Mesenchymal stem cell (in vitro differentiated cells and primary cell): ENCODE measurements around the gene ACTN4.

Experiments used
- DNase-seq: peaks from one replicate; pipeline ENCODE4 v3.0.0-alpha.2; 2013
- H2AFZ ChIP-seq: one replicate; pipeline ENCODE4 v1.6.1; 2013; ENCODE audit warnings: low read depth, mild to moderate bottlenecking, control low read depth, inconsistent platforms, low read length, moderate library complexity
- H2AK5ac ChIP-seq: 2 replicates; pipeline ENCODE4 v1.6.1; 2013; ENCODE audit warnings: low read length, moderate library complexity, mild to moderate bottlenecking, inconsistent platforms; ENCODE audit not compliant: severe bottlenecking
- H2BK120ac ChIP-seq: one replicate; pipeline ENCODE4 v1.6.1; 2013; ENCODE audit warnings: low read depth, mild to moderate bottlenecking, inconsistent platforms, low read length, moderate library complexity
- H2BK12ac ChIP-seq, 2 experiments: one replicate each; pipeline ENCODE4 v1.6.1; 2013; ENCODE audit warnings: inconsistent platforms in 2 of 2, low read length in 2 of 2, mild to moderate bottlenecking in 2 of 2, moderate library complexity in 2 of 2, control low read depth in 1 of 2
- H2BK15ac ChIP-seq: one replicate; pipeline ENCODE4 v1.6.1; 2013; ENCODE audit warnings: mild to moderate bottlenecking, low read depth, inconsistent platforms; ENCODE audit not compliant: poor library complexity, severe bottlenecking
- H2BK5ac ChIP-seq: 2 replicates; pipeline ENCODE4 v1.6.1; 2013; ENCODE audit warnings: low read depth, mild to moderate bottlenecking, low read length, control low read depth, inconsistent platforms; ENCODE audit not compliant: poor library complexity, severe bottlenecking
- H3K14ac ChIP-seq, 2 experiments: one replicate each; pipeline ENCODE4 v1.6.1; 2013; ENCODE audit warnings: inconsistent platforms in 2 of 2, low read length in 2 of 2, control low read depth in 1 of 2, mild to moderate bottlenecking in 1 of 2, moderate library complexity in 1 of 2
- H3K18ac ChIP-seq, 2 experiments: one replicate each; pipeline ENCODE4 v1.6.1; 2013; ENCODE audit warnings: inconsistent platforms in 2 of 2, low read length in 2 of 2, control low read depth in 1 of 2, low read depth in 1 of 2, mild to moderate bottlenecking in 1 of 2
- H3K23ac ChIP-seq, 2 experiments: one replicate each; pipeline ENCODE4 v1.6.1; 2013; ENCODE audit warnings: inconsistent platforms in 2 of 2, low read length in 2 of 2, mild to moderate bottlenecking in 2 of 2, moderate library complexity in 2 of 2, control low read depth in 1 of 2
- H3K27ac ChIP-seq: 2 replicates; pipeline ENCODE4 v1.5.1; 2013; ENCODE audit warnings: mild to moderate bottlenecking, moderate library complexity, low read length, control low read depth, inconsistent platforms; ENCODE audit not compliant: poor library complexity, severe bottlenecking
- H3K27me3 ChIP-seq, 2 experiments: 2 replicates each; pipeline versions ENCODE4 v1.6.1 to v1.7.0; 2013; ENCODE audit warnings: low read length in 2 of 2, mild to moderate bottlenecking in 2 of 2, moderate library complexity in 2 of 2, control low read depth in 1 of 2, inconsistent platforms in 1 of 2; ENCODE audit not compliant: control insufficient read depth in 1 of 2, insufficient read depth in 1 of 2
- H3K36me3 ChIP-seq, 2 experiments: 2 replicates each; pipeline versions ENCODE4 v1.6.1 to v1.7.0; 2013; ENCODE audit warnings: low read length in 2 of 2, control low read depth in 1 of 2, inconsistent platforms in 1 of 2, low read depth in 1 of 2, mild to moderate bottlenecking in 1 of 2; ENCODE audit not compliant: insufficient read depth in 2 of 2, control insufficient read depth in 1 of 2
- H3K4ac ChIP-seq, 2 experiments: one replicate each; pipeline ENCODE4 v1.6.1; 2013; ENCODE audit warnings: inconsistent platforms in 2 of 2, low read length in 2 of 2, mild to moderate bottlenecking in 2 of 2, moderate library complexity in 2 of 2, control low read depth in 1 of 2, low read depth in 1 of 2
- H3K4me1 ChIP-seq: 2 replicates; pipeline ENCODE4 v1.6.1; 2013; ENCODE audit warnings: low read depth, low read length, control low read depth; ENCODE audit not compliant: control insufficient read depth, insufficient read depth
- H3K4me2 ChIP-seq: 2 replicates; pipeline ENCODE4 v1.6.1; 2013; ENCODE audit warnings: low read length, mild to moderate bottlenecking, inconsistent platforms; ENCODE audit not compliant: poor library complexity, severe bottlenecking
- H3K4me3 ChIP-seq, 2 experiments: 2 replicates each; pipeline versions ENCODE4 v1.5.1 to v1.7.0; 2013; ENCODE audit warnings: low read length in 2 of 2, mild to moderate bottlenecking in 2 of 2, control low read depth in 1 of 2, low read depth in 1 of 2; ENCODE audit not compliant: insufficient read depth in 1 of 2
- H3K79me1 ChIP-seq: replicated peaks from 2 replicates; pipeline ENCODE4 v1.6.1; 2013; ENCODE audit warnings: mild to moderate bottlenecking, control low read depth, low read length, inconsistent platforms; ENCODE audit not compliant: poor library complexity, severe bottlenecking
- H3K9ac ChIP-seq: 2 replicates; pipeline ENCODE4 v1.7.0; 2013; ENCODE audit warnings: mild to moderate bottlenecking, low read length, moderate library complexity
- H3K9me3 ChIP-seq: 2 replicates; pipeline ENCODE4 v1.7.0; 2013; ENCODE audit warnings: mild to moderate bottlenecking, low read length; ENCODE audit not compliant: control insufficient read depth
- H4K8ac ChIP-seq: one replicate; pipeline ENCODE4 v1.6.1; 2013; ENCODE audit warnings: inconsistent platforms, mild to moderate bottlenecking, low read length, moderate library complexity
- H4K91ac ChIP-seq: one replicate; pipeline ENCODE4 v1.6.1; 2013; ENCODE audit warnings: mild to moderate bottlenecking, low read length, inconsistent platforms
- WGBS: methylation state at CpG from one replicate; pipeline ENCODE4 v1.1.7; 2013; ENCODE audit warnings: mixed read lengths; 5-methylcytosine and 5-hydroxymethylcytosine counted together

The ACTN4 gene

GRCh38 chr19:38666663-38667511 is 19.4 kb downstream of the ACTN4 start:
- DNase-seq = peak; percentile 95
- no peak overlapping the region for H2AFZ ChIP-seq
- H3K79me1 ChIP-seq = no peaks in the 10 kb centered on the region
- H2BK12ac ChIP-seq = peak overlapping the region; percentile 86 to 91
- peak overlapping the region; percentile 92 for H2AK5ac ChIP-seq
- no peaks in the 10 kb centered on the region for H3K27me3 ChIP-seq
- H3K4ac ChIP-seq = peak overlapping the region; percentile 89 to 92
- peaks cover 5 to 41% of the 10 kb centered on the region in 2 experiments for H3K36me3 ChIP-seq
- H3K18ac ChIP-seq = peak overlapping the region; percentile 83 to 92
- peak overlapping the region; percentile 76 for H3K9ac ChIP-seq
- H3K14ac ChIP-seq = peak overlapping the region in 1 of 2 experiments; percentile 73
- H3K23ac ChIP-seq = peak overlapping the region in 1 of 2 experiments; percentile 48
- peak overlapping the region; percentile 90 for H2BK120ac ChIP-seq
- H3K4me1 ChIP-seq = peaks cover 65% of the 10 kb centered on the region
- WGBS = 17% methylated on average over 9 of the region's 10 CpGs
- no peak overlapping the region for H3K4me3 ChIP-seq
- peak overlapping the region; percentile 97 for H3K27ac ChIP-seq
- H3K4me2 ChIP-seq = no peak overlapping the region
- H2BK15ac ChIP-seq = no peak overlapping the region
- no peaks in the 10 kb centered on the region for H3K9me3 ChIP-seq
- H4K8ac ChIP-seq = peak overlapping the region; percentile 90
- peak overlapping the region; percentile 71 for H2BK5ac ChIP-seq
- peak overlapping the region; percentile 98 for H4K91ac ChIP-seq

- Histone ChIP-seq H3K18ac (no peak overlapping the region), H3K4me1 (peaks cover 60% of the 10 kb centered on the region), H3K9ac (peak overlapping the region; percentile 76), H4K8ac (no peak overlapping the region), H3K79me1 (no peaks in the 10 kb centered on the region), H2AFZ (no peak overlapping the region), H3K4me2 (no peak overlapping the region), H3K27me3 (no peaks in the 10 kb centered on the region), H3K14ac (no peak overlapping the region), H2BK5ac (peak overlapping the region; percentile 57), H4K91ac (no peak overlapping the region), H3K36me3 (peaks cover 5 to 38% of the 10 kb centered on the region in 2 experiments), H2BK12ac (no peak overlapping the region), H3K23ac (no peak overlapping the region), H2BK120ac (peak overlapping the region; percentile 21), H2BK15ac (no peak overlapping the region), H3K4ac (peak overlapping the region in 1 of 2 experiments; percentile 49), H2AK5ac (peak overlapping the region; percentile 83), H3K4me3 (no peak overlapping the region), H3K27ac (peak overlapping the region; percentile 97), H3K9me3 (no peaks in the 10 kb centered on the region)
- peak; percentile 93 for DNase-seq
- WGBS = 10% methylated on average over 8 of the region's 8 CpGs
These were observed 20.3 kb downstream of the ACTN4 start for GRCh38 chr19:38667661-38668171.

GRCh38 chr19:38669552-38669951 is 22.1 kb downstream of the ACTN4 start:
- Histone ChIP-seq H3K27me3 (no peaks in the 10 kb centered on the region), H3K18ac (peak overlapping the region; percentile 58 to 75), H3K36me3 (peaks cover 0 to 24% of the 10 kb centered on the region in 2 experiments)

GRCh38 chr19:38670921-38671398 is 23.5 kb downstream of the ACTN4 start:
- H3K14ac ChIP-seq = no peak overlapping the region
- no peak overlapping the region for H3K9ac ChIP-seq
- peaks cover 50% of the 10 kb centered on the region for H3K4me1 ChIP-seq
- H2BK15ac ChIP-seq = no peak overlapping the region
- H3K4me2 ChIP-seq = no peak overlapping the region
- no peak overlapping the region for H3K4me3 ChIP-seq
- DNase-seq = peak; percentile 58
- H3K9me3 ChIP-seq = no peaks in the 10 kb centered on the region
- WGBS = no CpG with 5 or more reads among the region's 3 CpGs
- no peak overlapping the region for H2BK5ac ChIP-seq
- no peak overlapping the region for H2AFZ ChIP-seq
- H2AK5ac ChIP-seq = no peak overlapping the region
- peak overlapping the region; percentile 48 for H3K27ac ChIP-seq
- H2BK12ac ChIP-seq = no peak overlapping the region
- H4K8ac ChIP-seq = no peak overlapping the region
- no peak overlapping the region for H4K91ac ChIP-seq
- H3K27me3 ChIP-seq = no peaks in the 10 kb centered on the region
- H3K79me1 ChIP-seq = no peaks in the 10 kb centered on the region
- H3K36me3 ChIP-seq = peaks cover 0 to 21% of the 10 kb centered on the region in 2 experiments
- H3K23ac ChIP-seq = no peak overlapping the region
- no peak overlapping the region for H3K18ac ChIP-seq
- H3K4ac ChIP-seq = no peak overlapping the region
- no peak overlapping the region for H2BK120ac ChIP-seq

More at GRCh38 chr19:38669552-38669951, 22.1 kb downstream of the ACTN4 start:
- Histone ChIP-seq H4K91ac (peak overlapping the region; percentile 56), H3K4ac (peak overlapping the region; percentile 2 to 37), H3K9me3 (no peaks in the 10 kb centered on the region), H3K79me1 (no peaks in the 10 kb centered on the region), H2BK15ac (no peak overlapping the region), H2BK12ac (peak overlapping the region in 1 of 2 experiments; percentile 14), H3K14ac (no peak overlapping the region), H2BK5ac (no peak overlapping the region), H3K23ac (no peak overlapping the region), H4K8ac (peak overlapping the region; percentile 53), H2AFZ (no peak overlapping the region), H3K27ac (peak overlapping the region; percentile 74), H3K4me2 (no peak overlapping the region), H2BK120ac (no peak overlapping the region), H3K4me1 (peaks cover 51% of the 10 kb centered on the region), H3K9ac (no peak overlapping the region), H3K4me3 (no peak overlapping the region), H2AK5ac (no peak overlapping the region)
- DNase-seq = no peak
- WGBS = 81% methylated on average over 5 of the region's 5 CpGs
